PC-3 (cell line): ENCODE measurements around the gene BSN. TPM values are rescaled to one million over a fixed set of nuclear protein-coding genes. Genes with fewer than 3 reads are reported as not detected.

Source experiments
- ATAC-seq: fragments of 200-7000 bp; cut with Tn5 transposase; 2 replicates; pipeline ENCODE4 v1.9.1; 2020; ENCODE audit warnings: mild to moderate bottlenecking, moderate library complexity
- BruUV-seq: library from RNA; stranded (reverse); fragments of 400-500 nt; replicated peaks from 2 replicates; lab custom pipeline; 2021; lab: Mats Ljungman, UMichigan
- CTCF ChIA-PET: fragments of 300-600 bp; sonication (Branson Sonifier 250); formaldehyde crosslinking; loops from one replicate; lab custom pipeline; 2022; ENCODE audit warnings: antibody characterized with exemption; lab: Charles Lee
- POLR2A ChIA-PET: fragments of 300-600 bp; sonication (Branson Sonifier 250); formaldehyde crosslinking; loops from one replicate; lab custom pipeline; 2022; ENCODE audit warnings: antibody characterized with exemption; ENCODE audit not compliant: unreplicated experiment; lab: Charles Lee
- DNase-seq: peaks from one replicate; pipeline ENCODE4 v3.0.0-alpha.2; 2015
- H2AFZ ChIP-seq: fragments of 300-600 bp; sonication (generic); 2 replicates; pipeline ENCODE4 v1.6.0; 2016; ENCODE audit warnings: antibody characterized with exemption, low read length
- H3F3A ChIP-seq: fragments of 300-600 bp; sonication (generic); one replicate; pipeline ENCODE4 v1.6.0; 2017; ENCODE audit warnings: antibody characterized with exemption, low read length, control low read depth, mild to moderate bottlenecking; ENCODE audit not compliant: unreplicated experiment
- H3K27ac ChIP-seq: fragments of 300-600 bp; sonication (generic); 2 replicates; pipeline ENCODE4 v1.5.1; 2016; ENCODE audit warnings: mild to moderate bottlenecking, low read length
- H3K27me3 ChIP-seq: fragments of 300-600 bp; sonication (generic); 2 replicates; pipeline ENCODE4 v1.6.1; 2016; ENCODE audit warnings: low read length, mixed read lengths
- H3K36me3 ChIP-seq: fragments of 300-600 bp; sonication (generic); 2 replicates; pipeline ENCODE4 v1.6.1; 2016; ENCODE audit warnings: low read depth, mixed run types, low read length, mixed read lengths
- H3K4me1 ChIP-seq: fragments of 300-600 bp; sonication (generic); 2 replicates; pipeline ENCODE4 v1.5.1; 2016; ENCODE audit warnings: low read length; ENCODE audit not compliant: insufficient read depth
- H3K4me2 ChIP-seq: fragments of 300-600 bp; sonication (generic); 2 replicates; pipeline ENCODE4 v1.6.0; 2016; ENCODE audit warnings: low read length
- H3K4me3 ChIP-seq: fragments of 300-600 bp; sonication (generic); 2 replicates; pipeline ENCODE4 v1.5.1; 2016; ENCODE audit warnings: mild to moderate bottlenecking, low read length, mixed read lengths
- H3K79me2 ChIP-seq: fragments of 300-600 bp; sonication (generic); 2 replicates; pipeline ENCODE4 v1.6.1; 2017; ENCODE audit warnings: low read length, mixed read lengths
- H3K9ac ChIP-seq: fragments of 300-600 bp; sonication (generic); 2 replicates; pipeline ENCODE4 v1.6.0; 2016; ENCODE audit warnings: mild to moderate bottlenecking, low read length
- H3K9me2 ChIP-seq: fragments of 300-600 bp; sonication (generic); replicated peaks from 2 replicates; pipeline ENCODE4 v1.6.1; 2016; ENCODE audit warnings: mixed run types, low read length, mixed read lengths
- H3K9me3 ChIP-seq: fragments of 300-600 bp; sonication (generic); 2 replicates; pipeline ENCODE4 v1.6.1; 2016; ENCODE audit warnings: low read length, mixed read lengths
- H4K20me1 ChIP-seq: fragments of 300-600 bp; sonication (generic); 2 replicates; pipeline ENCODE4 v1.6.1; 2016; ENCODE audit warnings: low read length, mixed read lengths
- EZH2 ChIP-seq: fragments of 300-600 bp; sonication (generic); IDR thresholded peaks from one replicate; pipeline ENCODE4 v1.6.1; 2017; ENCODE audit warnings: antibody characterized with exemption, mild to moderate bottlenecking, low read length; ENCODE audit not compliant: unreplicated experiment
- EZH2phosphoT487 ChIP-seq: fragments of 300-600 bp; sonication (generic); IDR thresholded peaks from 2 replicates; pipeline ENCODE4 v1.6.1; 2018; ENCODE audit warnings: mild to moderate bottlenecking, antibody characterized with exemption, low read length, borderline replicate concordance
- intact Hi-C: fragments of 100-400 bp; cut with micrococcal nuclease; formaldehyde crosslinking; loops from 2 replicates; pipeline ENCODE4 v1.9.0; 2023
- total RNA-seq: library from RNA; depleted of rRNA; stranded (reverse); fragments of >200 nt; gene quantifications from 2 replicates; pipeline ENCODE4 v1.2.3, GENCODE V29; 2014
- TF ChIP-seq, protein P1 (sequence below): fragments of 300-600 bp; sonication (generic); conservative IDR thresholded peaks from 2 replicates; pipeline ENCODE4 v1.5.1; 2017; ENCODE audit warnings: antibody characterized with exemption, low read depth, mild to moderate bottlenecking, low read length

Gene BSN
- total RNA-seq, 1 experiment from 2014 or later, result 0.80 TPM

DNA sequence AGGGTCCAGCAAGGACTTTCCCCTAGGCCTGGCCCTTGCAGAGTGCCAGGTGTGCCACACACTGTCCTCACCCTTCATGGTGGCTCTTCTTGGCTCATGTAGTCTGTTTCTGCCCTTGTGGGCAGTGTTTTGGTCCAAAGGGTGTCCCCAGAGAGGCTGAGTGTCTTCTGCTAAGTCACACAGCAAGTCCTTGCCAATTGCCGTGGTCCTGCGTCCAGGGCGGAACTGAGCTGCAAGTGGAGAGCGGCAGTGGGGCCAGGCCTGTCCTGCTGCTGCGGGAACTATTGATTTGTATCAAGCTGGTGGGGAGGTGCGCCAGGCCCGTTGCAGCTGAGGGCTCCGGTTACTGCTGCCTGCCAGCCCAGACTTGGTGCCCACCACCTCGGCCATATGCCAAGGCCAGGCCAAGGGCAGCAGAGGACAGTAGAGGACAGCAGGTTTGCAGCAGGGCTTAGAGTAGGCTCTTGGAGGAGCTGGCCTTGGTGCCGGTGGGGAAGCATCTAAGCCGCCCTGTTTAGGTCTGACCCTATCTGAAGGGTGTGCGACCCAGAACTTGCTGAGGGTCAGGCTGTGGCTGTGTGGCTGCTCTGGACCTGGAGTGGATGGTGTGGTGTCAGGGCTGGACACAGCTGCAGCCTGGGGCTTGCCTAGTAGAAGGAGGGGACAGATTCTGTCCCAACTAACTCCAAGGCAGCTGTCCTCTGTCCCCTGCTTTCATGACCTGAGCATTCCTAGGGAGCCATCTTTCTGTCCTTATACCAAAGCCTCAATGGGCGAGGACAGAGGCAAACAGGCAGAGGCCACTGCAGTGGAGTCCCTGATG lies 160.7 kb downstream of the BSN start:
- no peak for ATAC-seq
- Histone ChIP-seq H3F3A (no peaks in the 10 kb centered on the region), H3K4me3 (no peak overlapping the region), H3K9ac (no peak overlapping the region), H3K4me1 (peaks cover 3% of the 10 kb centered on the region; the same call in 1 of the 2 replicates), H2AFZ (no peak overlapping the region), H3K27me3 (no peaks in the 10 kb centered on the region), H3K4me2 (no peak overlapping the region), H4K20me1 (no peaks in the 10 kb centered on the region), H3K9me3 (no peaks in the 10 kb centered on the region), H3K79me2 (no peaks in the 10 kb centered on the region), H3K27ac (no peak overlapping the region), H3K9me2 (no peaks in the 10 kb centered on the region), H3K36me3 (no peaks in the 10 kb centered on the region)
- TF ChIP-seq, protein P1, sequence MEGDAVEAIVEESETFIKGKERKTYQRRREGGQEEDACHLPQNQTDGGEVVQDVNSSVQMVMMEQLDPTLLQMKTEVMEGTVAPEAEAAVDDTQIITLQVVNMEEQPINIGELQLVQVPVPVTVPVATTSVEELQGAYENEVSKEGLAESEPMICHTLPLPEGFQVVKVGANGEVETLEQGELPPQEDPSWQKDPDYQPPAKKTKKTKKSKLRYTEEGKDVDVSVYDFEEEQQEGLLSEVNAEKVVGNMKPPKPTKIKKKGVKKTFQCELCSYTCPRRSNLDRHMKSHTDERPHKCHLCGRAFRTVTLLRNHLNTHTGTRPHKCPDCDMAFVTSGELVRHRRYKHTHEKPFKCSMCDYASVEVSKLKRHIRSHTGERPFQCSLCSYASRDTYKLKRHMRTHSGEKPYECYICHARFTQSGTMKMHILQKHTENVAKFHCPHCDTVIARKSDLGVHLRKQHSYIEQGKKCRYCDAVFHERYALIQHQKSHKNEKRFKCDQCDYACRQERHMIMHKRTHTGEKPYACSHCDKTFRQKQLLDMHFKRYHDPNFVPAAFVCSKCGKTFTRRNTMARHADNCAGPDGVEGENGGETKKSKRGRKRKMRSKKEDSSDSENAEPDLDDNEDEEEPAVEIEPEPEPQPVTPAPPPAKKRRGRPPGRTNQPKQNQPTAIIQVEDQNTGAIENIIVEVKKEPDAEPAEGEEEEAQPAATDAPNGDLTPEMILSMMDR, result no peak
- TF ChIP-seq EZH2 (no peak), EZH2phosphoT487 (no peak)
- DNase-seq, result no peak
- CTCF ChIA-PET, result no interaction called here
- POLR2A ChIA-PET, result no interaction called here
- intact Hi-C loops, result no loop called here
- BruUV-seq, result no TSS peak

DNA sequence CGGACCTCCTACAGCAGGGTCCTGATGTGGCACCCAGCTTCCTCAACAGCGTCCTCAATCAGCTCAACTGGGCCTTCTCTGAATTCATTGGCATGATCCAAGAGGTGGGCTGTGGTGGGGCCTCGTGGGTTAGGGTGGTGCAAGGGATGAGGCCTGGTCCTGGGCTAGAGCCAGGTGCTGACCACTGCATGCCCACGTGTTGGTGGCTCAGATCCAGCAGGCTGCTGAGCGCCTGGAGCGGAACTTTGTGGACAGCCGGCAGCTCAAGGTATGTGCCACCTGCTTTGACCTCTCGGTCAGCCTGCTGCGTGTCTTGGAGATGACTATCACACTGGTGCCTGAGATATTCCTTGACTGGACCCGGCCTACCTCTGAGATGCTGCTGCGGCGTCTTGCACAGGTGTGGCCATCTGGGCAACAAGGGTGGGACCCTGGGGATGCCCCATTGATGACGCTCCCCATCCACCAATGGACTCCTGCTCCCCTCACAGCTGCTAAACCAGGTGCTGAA lies 161.4 kb downstream of the BSN start:
- BruUV-seq, result no TSS peak
- intact Hi-C loops, result no loop called here

More for the DNA sequence above, 161.4 kb downstream of the BSN start:
- H3F3A ChIP-seq, result no peaks in the 10 kb centered on the region
- no peak for DNase-seq
- no peak for TF ChIP-seq EZH2phosphoT487
- TF ChIP-seq, protein P1, result no peak
- TF ChIP-seq EZH2, result no peak
- no peak overlapping the region for H2AFZ ChIP-seq
- H3K79me2 ChIP-seq, result no peaks in the 10 kb centered on the region
- no peak overlapping the region for H3K4me2 ChIP-seq
- H4K20me1 ChIP-seq, result no peaks in the 10 kb centered on the region
- H3K4me3 ChIP-seq, result no peak overlapping the region
- ChIA-PET POLR2A (no interaction called here), CTCF (no interaction called here)
- no peak overlapping the region for H3K9ac ChIP-seq
- peaks cover 3% of the 10 kb centered on the region; the same call in 1 of the 2 replicates for H3K4me1 ChIP-seq
- ATAC-seq, result no peak
- H3K9me3 ChIP-seq, result no peaks in the 10 kb centered on the region
- H3K9me2 ChIP-seq, result no peaks in the 10 kb centered on the region
- no peaks in the 10 kb centered on the region for H3K27me3 ChIP-seq
- no peaks in the 10 kb centered on the region for H3K36me3 ChIP-seq
- H3K27ac ChIP-seq, result no peak overlapping the region
